Progenitor cell of endocrine pancreas (in vitro differentiated cells): ENCODE measurements around the gene MON1A. TPM values are rescaled to one million over a fixed set of nuclear protein-coding genes. Genes with fewer than 3 reads are reported as not detected.
A peak's percentile ranks its signal among the peaks of the same experiment; 100 is the strongest.
"Not testable (repeated sequence)": the region's sequence is repeated elsewhere in the genome, so short reads cannot be mapped to it uniquely, and the experiment has no call there.

Experiments used
- DNase-seq: peaks from one replicate; pipeline ENCODE4 v3.0.0; 2021; ENCODE audit warnings: low spot score; ENCODE audit not compliant: unreplicated experiment
- H3K27ac Mint-ChIP-seq: 2 replicates; pipeline ENCODE4 v1.8.0; 2021; ENCODE audit warnings: mild to moderate bottlenecking, moderate library complexity, mixed read lengths
- H3K27me3 Mint-ChIP-seq: 2 replicates; pipeline ENCODE4 v1.8.0; 2021; ENCODE audit warnings: mixed read lengths
- H3K36me3 Mint-ChIP-seq: 2 replicates; pipeline ENCODE4 v1.8.0; 2022; ENCODE audit warnings: mixed read lengths; ENCODE audit not compliant: insufficient read depth
- H3K4me1 Mint-ChIP-seq: 2 replicates; pipeline ENCODE4 v1.8.0; 2021; ENCODE audit warnings: low read depth, mixed read lengths
- H3K4me3 Mint-ChIP-seq: 2 replicates; pipeline ENCODE4 v1.8.0; 2021; ENCODE audit warnings: low read depth, mild to moderate bottlenecking, moderate library complexity, mixed read lengths
- H3K9me3 Mint-ChIP-seq: 2 replicates; pipeline ENCODE4 v1.8.0; 2021; ENCODE audit warnings: low read depth, mixed read lengths
- total RNA-seq: library from RNA; stranded (reverse); gene quantifications from 2 replicates; pipeline ENCODE4 v1.2.1, GENCODE V29; 2021
- TF ChIP-seq, protein P1 (sequence below): fragments of 200-600 bp; sonication (generic); IDR thresholded peaks from one replicate; pipeline ENCODE4 v1.5.0; 2021; ENCODE audit warnings: antibody characterized with exemption, mild to moderate bottlenecking; ENCODE audit not compliant: unreplicated experiment

The MON1A gene
- total RNA-seq, 1 donor from 2014 or later = 8.8 TPM

DNA sequence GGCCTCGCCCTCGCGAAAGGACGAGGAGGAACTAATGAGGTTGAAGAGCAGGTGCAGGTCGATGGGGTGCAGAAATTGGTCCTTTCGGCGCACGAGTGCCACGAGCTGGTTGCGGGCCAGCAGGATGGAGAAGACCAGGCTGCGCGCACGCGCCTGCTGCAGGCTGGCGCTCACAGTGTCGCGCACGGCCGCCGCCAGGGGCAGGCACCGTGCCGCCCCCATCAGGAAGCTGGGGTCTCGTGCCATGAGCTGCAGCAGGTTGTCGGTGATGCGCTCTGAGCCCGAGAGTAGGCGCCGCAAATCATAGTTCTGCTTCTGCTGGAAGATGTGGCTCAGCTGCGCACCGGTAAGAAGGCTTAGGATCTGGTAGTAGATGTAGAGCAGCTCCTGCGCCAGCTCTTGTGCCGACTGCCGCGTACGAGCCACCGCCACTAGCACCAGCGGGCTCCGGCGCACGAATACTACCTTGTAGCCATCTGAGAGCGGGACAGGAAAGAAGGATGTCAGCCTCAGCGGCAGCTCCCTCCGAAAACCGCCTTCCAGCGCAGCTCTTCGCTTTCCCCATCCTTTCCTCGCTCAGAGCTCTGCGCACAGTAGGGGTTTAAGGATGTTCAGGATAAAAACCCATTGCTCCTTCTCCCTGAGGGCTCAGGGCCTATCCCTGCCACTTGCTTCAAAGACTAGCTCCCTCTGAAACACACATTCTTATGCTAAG is 19.0 kb downstream of the MON1A start:
- TF ChIP-seq, protein P1, sequence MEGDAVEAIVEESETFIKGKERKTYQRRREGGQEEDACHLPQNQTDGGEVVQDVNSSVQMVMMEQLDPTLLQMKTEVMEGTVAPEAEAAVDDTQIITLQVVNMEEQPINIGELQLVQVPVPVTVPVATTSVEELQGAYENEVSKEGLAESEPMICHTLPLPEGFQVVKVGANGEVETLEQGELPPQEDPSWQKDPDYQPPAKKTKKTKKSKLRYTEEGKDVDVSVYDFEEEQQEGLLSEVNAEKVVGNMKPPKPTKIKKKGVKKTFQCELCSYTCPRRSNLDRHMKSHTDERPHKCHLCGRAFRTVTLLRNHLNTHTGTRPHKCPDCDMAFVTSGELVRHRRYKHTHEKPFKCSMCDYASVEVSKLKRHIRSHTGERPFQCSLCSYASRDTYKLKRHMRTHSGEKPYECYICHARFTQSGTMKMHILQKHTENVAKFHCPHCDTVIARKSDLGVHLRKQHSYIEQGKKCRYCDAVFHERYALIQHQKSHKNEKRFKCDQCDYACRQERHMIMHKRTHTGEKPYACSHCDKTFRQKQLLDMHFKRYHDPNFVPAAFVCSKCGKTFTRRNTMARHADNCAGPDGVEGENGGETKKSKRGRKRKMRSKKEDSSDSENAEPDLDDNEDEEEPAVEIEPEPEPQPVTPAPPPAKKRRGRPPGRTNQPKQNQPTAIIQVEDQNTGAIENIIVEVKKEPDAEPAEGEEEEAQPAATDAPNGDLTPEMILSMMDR = peak; percentile 32

DNA sequence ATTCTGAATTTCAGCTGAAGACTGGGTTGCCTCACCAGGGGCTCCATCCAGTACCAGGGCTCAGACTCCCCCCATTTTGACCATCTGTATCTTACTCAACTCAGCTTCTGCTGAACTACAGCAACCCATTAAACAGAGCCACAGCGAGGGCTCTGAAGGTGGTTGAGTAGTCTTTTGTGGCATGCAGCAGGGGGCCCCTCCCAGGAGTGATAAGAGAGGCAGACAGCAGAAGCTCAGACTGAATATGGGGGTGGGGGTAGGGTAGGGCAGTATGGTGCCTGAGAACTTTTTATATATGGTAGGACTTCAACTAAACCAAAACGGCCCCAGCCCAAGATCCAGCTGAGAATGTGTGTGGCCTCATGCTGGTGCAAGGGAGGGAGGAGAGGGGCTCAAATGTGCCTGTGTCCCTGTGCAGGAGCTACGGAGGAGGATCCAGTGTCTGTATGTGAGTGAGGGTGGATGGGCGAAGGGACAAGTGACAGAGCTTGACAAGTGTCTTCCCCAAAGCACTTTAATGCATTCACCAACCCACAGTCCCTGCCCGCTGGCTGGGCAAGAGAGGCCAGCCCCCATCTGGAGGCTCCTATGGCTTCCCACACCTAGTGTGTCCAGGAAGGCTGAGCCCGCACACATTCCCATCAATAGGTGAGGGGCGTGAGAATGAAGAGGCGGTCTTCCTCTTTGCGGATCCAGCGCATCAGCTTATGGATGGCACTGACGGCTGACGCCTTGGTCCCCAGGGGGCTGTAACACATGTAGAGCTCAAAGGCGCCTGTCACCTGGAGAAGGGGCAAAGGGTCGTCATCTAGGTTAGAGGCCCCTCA is 21.0 kb downstream of the MON1A start:
- TF ChIP-seq, protein P1 = no peak
- H3K27me3 Mint-ChIP-seq = peaks cover 30% of the 10 kb centered on the region
- no peak overlapping the region for H3K4me3 Mint-ChIP-seq
- H3K27ac Mint-ChIP-seq = no peak overlapping the region
- no peak for DNase-seq
- H3K4me1 Mint-ChIP-seq = peaks cover 2% of the 10 kb centered on the region
- H3K36me3 Mint-ChIP-seq = peaks cover 8% of the 10 kb centered on the region
- no peaks in the 10 kb centered on the region for H3K9me3 Mint-ChIP-seq

More for the DNA sequence above, 19.0 kb downstream of the MON1A start:
- Mint-ChIP-seq H3K4me1 (no peaks in the 10 kb centered on the region), H3K27ac (no peak overlapping the region), H3K27me3 (peaks cover 30% of the 10 kb centered on the region), H3K9me3 (no peaks in the 10 kb centered on the region), H3K4me3 (no peak overlapping the region), H3K36me3 (peaks cover 8% of the 10 kb centered on the region)
- no peak for DNase-seq

DNA sequence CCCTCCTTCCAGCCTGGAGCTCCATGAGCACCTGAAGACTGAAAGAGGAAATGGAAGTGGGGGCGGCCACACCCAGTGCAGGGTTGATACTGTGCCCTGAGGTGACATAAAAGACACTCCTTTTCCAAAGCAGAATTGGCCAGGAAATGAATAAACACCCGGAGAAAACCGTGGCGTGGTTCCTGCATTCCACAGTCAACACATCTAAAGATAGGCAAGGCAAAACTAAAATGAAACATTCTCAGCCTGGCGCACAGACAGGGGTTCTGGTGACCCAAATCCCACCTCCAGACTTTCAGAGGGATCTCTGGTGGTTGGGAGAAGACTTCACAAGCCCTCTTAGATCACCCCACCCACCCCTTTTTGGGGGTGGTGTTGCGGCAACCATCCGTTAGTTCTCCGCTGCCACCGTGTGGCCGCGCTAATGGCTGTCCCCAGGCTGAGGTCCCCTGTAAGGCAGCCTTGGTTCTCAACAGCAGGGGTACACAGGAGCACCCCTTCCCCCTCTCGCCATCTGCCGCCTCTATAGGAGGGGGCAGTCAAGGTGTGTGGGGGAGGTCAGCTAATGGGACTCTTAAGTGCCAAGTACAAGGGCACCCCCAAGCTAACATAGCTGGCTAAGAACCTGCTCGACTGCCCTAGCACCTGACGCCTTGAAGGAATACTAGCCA is 23.4 kb downstream of the MON1A start:
- Mint-ChIP-seq H3K27ac (no peak overlapping the region), H3K4me1 (peaks cover 2% of the 10 kb centered on the region), H3K9me3 (no peaks in the 10 kb centered on the region), H3K36me3 (peaks cover 6% of the 10 kb centered on the region), H3K27me3 (peaks cover 22% of the 10 kb centered on the region), H3K4me3 (no peak overlapping the region)
- DNase-seq = no peak
- TF ChIP-seq, protein P1 = peak; percentile 58

DNA sequence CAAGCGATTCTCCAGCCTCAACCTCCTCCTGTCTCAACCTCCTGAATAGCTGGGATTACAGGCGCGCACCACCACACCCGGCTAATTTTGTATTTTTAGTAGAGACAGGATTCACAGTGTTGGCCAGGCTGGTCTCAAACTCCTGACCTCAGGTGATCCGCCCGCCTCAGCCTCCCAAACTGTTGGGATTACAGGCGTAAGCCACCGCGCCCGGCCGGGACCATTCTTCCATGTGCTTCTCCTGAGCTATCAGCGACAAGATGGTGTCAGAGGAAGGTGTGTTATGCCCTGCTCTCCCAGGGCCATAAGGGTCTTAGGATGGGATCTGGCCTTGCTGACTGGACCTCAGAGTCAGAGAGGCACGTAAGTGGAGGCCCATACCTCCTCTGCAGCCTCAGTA is 25.2 kb downstream of the MON1A start:
- H3K27me3 Mint-ChIP-seq, H3K36me3 Mint-ChIP-seq, DNase-seq, H3K27ac Mint-ChIP-seq, H3K4me3 Mint-ChIP-seq, H3K4me1 Mint-ChIP-seq, H3K9me3 Mint-ChIP-seq: not testable (repeated sequence)

DNA sequence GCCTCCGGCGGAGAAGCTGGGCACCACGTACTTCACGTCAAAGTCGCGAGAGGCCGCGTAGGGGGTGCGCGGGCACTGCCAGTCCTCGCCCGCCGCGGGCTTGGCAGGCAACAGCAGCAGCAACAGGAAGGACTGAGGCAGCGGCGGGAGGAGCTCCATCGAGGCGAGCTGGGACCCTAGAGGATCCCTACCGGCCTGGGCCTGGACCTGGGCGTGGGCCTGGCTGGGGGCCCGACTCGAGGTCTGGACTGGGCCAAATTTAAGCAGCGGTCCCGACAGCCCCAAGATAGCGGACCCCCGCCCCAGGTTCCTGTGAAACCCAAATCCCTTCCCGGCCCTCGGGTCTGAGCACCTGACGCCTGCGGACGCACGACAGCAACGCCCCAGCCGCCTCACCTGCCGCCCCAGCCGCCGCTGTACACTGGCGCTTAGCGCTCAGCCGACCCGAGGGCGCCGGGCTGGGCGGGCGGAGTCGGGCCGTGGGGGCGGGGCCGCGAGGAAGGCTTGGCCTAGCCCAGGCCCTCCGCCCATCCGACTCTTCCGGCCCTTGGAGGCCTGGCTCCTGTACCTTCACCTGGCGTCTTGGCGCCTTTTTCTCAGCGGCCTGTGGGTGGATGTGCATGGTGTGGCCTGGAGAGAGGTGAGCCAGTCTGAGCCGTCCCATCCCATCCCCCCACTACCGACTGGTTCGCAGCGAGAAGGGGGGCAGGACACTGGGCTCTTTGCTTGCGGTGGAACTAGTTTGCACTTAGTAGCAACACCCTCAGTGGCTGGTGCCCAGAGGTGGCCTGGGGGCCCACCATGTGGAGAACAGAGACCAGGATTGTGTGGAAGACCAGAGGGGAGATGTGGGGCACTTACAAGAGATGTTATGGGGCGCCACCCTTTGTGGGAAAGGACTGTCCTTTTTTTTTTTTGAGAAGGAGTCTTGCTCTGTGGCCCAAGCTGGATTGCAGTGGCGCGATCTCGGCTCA is 25.9 kb downstream of the MON1A start, which contains the start of gene MST1R:
Gene MST1R, minus strand, starts transcription at position 423 of the 974 bp plus-strand sequence. Its CDS starts 264 bp downstream, at position 159.
- TF ChIP-seq, protein P1 = no peak
- DNase-seq = peak; percentile 66
- no peaks in the 10 kb centered on the region for H3K36me3 Mint-ChIP-seq
- no peaks in the 10 kb centered on the region for H3K9me3 Mint-ChIP-seq
- peaks cover 4% of the 10 kb centered on the region for H3K27me3 Mint-ChIP-seq
- H3K4me3 Mint-ChIP-seq = peak within 1 kb of the TSS; percentile 66
- peak within 1 kb of the TSS; percentile 57 for H3K27ac Mint-ChIP-seq
- H3K4me1 Mint-ChIP-seq = peaks cover 2% of the 10 kb centered on the region
